Stimulated activated CD4-positive, alpha-beta T cell treated with anti-CD3 and anti-CD28 coated beads, Interleukin-12 subunit alpha, Interleukin-12 subunit beta, amount 100 ng/mL, for 48 hours (primary cell): ENCODE measurements around the gene TBC1D4.

ENCODE experiments used
- DNase-seq, 3 donors: peaks; one replicate each; pipeline ENCODE4 v3.0.0-alpha.2; 2020; ENCODE audit warnings: low read depth in 2 of 3, low spot score in 1 of 3

Gene TBC1D4

GRCh38 chr13:75393839-75394520 is 88.0 kb downstream of the TBC1D4 start:
- DNase-seq = no peak

DNA sequence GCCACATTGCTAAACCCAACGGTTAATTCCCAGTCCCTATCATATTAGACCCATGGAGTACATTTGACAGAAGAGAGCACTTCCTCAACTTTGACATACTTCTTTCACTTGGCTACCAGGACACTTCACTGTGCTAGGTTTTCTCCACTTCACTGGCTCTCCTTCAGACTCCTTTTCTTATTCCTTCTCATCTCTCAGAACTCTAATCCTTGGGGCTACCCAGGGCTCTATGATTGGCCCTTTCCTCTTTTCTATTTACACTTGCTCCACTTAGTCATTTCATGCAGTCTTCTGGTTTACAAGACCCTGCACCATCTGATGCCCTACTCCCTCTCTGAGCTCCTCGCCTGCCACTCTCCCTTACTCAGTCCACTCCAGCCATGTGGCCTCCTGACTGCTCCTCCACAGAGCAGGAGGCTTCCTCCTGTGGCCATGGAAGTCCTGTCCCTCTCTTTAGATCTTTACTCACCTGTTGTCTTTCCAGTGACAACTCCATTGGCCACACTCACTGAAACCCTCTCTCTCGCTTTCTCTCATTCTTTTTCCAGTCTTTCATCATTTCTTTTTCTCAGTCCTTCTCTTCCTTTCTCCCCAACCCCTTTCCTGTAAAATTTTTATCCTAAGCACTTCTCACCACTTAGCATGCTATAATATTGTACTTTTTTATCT is 90.4 kb downstream of the TBC1D4 start:
- DNase-seq = no peak

DNA sequence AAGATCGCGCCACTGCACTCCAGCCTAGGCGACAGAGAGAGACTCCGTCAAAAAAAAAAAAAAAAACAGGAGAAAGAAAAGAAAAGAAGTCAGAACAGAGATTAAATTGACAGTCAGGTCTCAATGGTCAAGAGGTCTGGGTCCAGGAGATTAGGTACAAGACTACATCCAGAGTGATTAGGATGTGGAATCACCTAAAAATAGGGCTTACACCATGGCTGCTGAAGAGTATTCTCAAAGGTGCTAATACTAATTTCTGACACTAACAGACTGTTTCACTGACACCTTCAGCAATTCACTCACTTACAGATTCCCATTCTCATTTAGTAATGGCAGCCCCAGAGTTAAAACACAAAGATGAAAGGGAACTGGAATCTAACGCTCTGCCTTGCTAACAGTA is 91.7 kb downstream of the TBC1D4 start:
- DNase-seq = no peak

DNA sequence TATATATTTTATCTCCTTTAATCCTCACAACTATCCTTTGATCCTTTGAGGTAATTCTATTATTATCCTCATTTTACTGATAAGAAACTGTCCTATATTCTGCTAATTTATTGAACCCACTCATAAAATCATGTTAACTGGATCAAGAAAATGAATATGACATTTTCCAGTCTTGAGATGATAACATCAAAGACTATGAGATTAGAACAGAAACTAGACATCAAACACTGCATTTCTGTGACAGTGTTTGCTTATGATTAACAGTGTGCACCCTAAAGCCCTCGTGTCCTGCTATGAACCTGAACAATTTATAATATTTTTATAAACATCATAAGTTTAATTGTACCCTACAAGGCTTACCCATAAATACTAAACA is 96.3 kb downstream of the TBC1D4 start:
- DNase-seq = no peak

GRCh38 chr13:75384879-75385707 is 96.9 kb downstream of the TBC1D4 start:
- DNase-seq = no peak

- DNase-seq = no peak
These were observed 98.8 kb downstream of the TBC1D4 start for GRCh38 chr13:75383064-75383715.

DNA sequence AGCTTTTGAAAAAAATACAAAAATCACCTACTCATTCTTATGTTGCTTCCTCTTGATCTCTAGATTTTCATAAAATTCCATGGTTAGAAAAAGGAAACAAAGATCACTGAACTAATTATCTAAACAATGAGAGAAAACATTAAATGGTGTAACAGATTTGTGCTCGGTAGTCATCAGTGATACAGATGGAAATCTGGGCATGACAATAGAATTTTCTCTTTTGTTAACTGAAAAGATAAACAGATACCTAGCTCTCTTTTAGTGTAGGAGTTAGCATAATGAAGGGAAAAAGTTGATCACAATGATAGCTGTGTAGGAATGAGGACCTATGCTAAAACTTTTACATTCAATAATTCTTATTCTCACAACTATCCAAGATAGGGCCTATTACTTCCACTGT is 103.7 kb downstream of the TBC1D4 start:
- no peak for DNase-seq

DNA sequence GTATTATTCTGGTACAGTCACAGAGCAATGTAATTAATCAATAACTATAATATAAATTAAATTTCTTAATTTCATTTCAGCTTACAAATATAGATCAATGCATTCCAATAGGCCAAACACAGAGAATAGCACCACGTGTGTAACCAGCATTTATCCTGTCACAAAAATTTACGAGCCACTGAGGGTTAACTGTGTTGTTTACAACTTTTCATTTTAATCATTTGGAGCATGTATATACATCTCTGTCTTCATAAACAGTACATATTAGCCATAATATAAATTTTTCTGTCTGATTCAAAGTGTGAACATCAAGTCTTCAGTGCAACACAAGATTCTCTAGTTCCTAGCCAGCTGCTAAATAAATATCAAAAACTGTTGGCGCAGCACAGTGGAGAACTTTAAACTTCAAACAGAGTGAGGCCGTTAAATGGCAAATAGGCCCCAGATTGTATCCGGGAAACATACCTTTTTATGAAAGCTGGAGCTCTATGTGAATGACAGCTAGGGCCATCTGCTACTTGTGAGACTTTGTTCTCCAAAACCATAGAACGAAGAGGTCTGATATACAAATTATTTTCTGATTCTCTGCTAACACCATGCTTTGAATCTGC is 105.1 kb downstream of the TBC1D4 start:
- no peak for DNase-seq

DNA sequence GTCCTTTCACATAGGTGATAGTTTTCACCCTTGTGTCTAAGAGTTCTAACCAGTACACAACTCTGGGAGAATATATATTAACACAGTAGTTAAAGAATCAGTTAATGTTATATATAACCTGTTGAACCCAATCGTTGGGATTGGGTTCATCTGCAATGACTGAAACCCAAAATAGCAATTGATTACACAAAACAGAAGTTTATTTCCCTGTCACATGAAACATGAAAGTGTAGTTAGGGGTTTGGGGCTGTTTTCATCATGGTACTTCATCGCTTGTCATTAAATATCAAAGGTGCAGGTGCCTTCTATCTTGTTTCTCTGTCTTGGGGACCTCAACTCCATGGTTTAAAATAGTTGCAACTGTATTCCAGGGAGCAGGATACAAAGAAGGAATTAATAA is 106.6 kb downstream of the TBC1D4 start:
- no peak for DNase-seq

GRCh38 chr13:75373988-75374387 is 108.0 kb downstream of the TBC1D4 start:
- no peak for DNase-seq

DNA sequence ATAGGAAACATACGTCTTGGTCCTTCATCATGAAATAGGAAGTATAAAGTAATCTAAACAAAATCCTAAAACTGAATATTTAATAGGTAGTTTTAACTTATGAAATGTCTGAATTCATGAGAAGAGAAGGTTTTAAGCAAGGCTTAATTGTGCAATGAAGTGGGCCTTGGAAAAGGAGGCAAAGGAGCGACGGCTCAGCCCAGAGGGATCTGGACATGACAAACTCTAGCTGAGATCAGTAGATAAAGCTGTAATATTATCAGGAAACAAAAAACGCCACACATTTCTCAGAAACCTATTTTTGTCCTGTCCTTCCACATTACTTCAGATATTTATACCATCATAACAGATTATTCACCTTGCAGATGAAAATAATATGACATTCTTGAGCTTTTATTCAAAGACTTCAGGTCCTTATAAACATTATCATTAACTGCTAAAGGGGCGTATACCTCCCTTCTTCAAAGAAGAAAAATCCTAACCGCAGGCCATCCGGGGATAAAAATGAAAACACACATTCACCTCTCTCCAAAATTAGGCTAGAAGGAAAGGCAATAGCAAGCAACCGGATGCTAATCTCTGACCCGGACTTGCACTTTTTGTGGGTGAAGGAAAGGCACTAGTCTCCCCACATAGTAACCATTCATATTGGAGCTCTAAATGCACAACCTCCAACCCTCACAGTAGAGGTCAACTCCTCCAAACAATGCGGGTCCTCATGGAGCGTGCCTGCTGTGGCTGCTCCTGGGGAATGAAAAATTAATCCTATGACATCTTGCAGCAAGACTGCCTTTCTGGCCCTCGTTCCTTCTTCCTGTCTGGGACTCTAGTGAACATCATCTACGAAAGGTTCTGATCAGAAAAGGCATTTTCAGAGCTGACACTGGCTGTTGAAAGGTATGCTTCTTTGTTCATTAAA is 108.8 kb downstream of the TBC1D4 start:
- no peak for DNase-seq

DNA sequence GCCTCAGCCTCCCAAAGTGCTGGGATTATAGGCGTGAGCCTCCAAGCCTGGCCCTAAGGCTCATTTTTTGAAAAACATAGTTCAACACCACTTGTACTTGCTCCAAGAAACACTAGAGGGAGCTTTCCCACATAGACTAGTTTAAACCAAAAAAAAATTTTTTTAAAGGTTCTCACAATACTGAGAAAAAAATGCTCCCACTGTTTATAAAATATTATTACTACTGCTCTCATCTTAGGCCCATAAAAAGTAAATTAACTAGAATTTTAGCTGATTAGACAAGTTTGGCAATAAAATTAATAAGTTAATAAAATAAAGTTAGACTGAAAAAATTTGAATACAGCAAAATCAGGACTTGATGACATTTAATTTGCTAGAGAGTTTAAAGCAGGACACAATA is 109.5 kb downstream of the TBC1D4 start:
- peak in 1 of 3 donors; percentile 22 for DNase-seq

GRCh38 chr13:75371203-75371602 is 110.8 kb downstream of the TBC1D4 start:
- no peak for DNase-seq

GRCh38 chr13:75370774-75371173 is 111.2 kb downstream of the TBC1D4 start:
- DNase-seq = no peak

- no peak for DNase-seq
These were observed 112.0 kb downstream of the TBC1D4 start for GRCh38 chr13:75369981-75370380.

- DNase-seq = no peak
These were observed 113.8 kb downstream of the TBC1D4 start for GRCh38 chr13:75368167-75368566.

GRCh38 chr13:75366380-75367280 is 115.3 kb downstream of the TBC1D4 start:
- DNase-seq = no peak

DNA sequence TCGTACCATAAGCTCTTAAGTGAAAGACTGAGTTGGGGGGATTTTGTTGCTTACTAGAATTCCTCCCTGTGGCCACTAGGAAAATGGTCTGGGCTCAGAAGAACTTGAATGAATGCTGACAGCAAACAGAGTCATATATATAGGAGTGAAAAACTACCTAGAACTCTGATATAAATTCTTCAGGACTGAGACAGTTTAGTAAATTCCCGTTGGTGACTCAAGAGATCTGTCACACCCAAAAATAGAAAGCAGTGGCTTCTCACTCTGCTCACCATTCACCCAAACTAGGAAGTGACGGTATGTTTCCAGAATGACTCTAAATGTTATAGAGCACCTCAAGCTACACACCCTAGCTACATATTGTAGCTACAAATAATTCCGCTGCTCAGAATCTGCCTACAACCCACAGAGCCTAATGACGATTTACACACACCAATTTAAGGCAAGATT is 116.2 kb downstream of the TBC1D4 start:
- peak in 1 of 3 donors; percentile 34 for DNase-seq

DNA sequence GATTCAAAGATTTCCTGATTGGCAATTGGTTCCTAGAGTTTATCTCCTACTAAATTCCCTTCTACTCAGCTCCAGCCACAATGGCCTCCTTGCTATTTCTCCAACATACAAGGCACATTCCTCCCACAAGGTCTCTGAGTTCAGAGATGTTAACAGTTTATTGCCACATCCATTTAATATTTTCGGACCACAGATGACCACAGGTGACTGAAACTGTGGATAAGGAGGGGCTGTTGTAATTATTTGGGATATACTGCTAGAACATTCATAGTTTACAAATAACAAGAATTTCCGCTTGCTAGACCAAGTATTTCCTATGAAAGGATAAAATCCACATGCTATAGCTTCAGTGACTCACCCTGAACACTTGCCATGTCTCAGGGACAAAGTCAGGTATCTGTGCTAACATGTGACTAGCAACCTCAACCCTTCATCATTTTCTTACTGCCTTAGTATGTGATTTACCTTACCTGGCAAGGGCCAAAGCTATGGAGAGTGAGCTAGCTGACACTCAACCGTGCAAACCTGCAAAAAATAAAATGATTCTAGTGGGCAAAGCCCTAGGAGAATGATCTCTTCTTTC is 117.7 kb downstream of the TBC1D4 start:
- no peak for DNase-seq
